OCI-LY7 (cell line): Measurements from ENCODE around the gene SMG9.

ENCODE experiments used
- CTCF ChIP-seq: fragments of 200-600 bp; sonication (generic); conservative IDR thresholded peaks from 2 replicates; pipeline ENCODE4 v1.5.1; 2014; ENCODE audit warnings: mild to moderate bottlenecking, antibody characterized with exemption, low read length, moderate library complexity, mixed read lengths
- EZH2phosphoT487 ChIP-seq: fragments of 200-600 bp; sonication (generic); IDR thresholded peaks from 2 replicates; pipeline ENCODE4 v1.6.1; 2018; ENCODE audit warnings: low read depth, borderline replicate concordance, mild to moderate bottlenecking, mixed run types, antibody characterized with exemption, low read length, moderate library complexity, mixed read lengths

GRCh38 chr19:43704002-43704705 is 50.6 kb downstream of the SMG9 start:
- no peak for TF ChIP-seq CTCF
- no peak for TF ChIP-seq EZH2phosphoT487
